Hindlimb muscle (tissue), 1 donor: ENCODE data around the gene UGGT2. TPM values are rescaled to one million over a fixed set of nuclear protein-coding genes. Genes with fewer than 3 reads are reported as not detected.
A peak's percentile ranks its signal among the peaks of the same experiment; 100 is the strongest.
"Not testable (repeated sequence)": the region's sequence is repeated elsewhere in the genome, so short reads cannot be mapped to it uniquely, and the experiment has no call there.

Source experiments
- DNase-seq: peaks from one replicate; pipeline ENCODE4 v3.0.0-alpha.2; 2013
- polyA plus RNA-seq: library from polyadenylated mRNA; unstranded; fragments of 120-200 nt; gene quantifications from one replicate; pipeline ENCODE4 v1.2.1, GENCODE V29; 2013; ENCODE audit not compliant: insufficient read length

The UGGT2 gene
- polyA plus RNA-seq, 1 donor = 17.9 TPM

DNA sequence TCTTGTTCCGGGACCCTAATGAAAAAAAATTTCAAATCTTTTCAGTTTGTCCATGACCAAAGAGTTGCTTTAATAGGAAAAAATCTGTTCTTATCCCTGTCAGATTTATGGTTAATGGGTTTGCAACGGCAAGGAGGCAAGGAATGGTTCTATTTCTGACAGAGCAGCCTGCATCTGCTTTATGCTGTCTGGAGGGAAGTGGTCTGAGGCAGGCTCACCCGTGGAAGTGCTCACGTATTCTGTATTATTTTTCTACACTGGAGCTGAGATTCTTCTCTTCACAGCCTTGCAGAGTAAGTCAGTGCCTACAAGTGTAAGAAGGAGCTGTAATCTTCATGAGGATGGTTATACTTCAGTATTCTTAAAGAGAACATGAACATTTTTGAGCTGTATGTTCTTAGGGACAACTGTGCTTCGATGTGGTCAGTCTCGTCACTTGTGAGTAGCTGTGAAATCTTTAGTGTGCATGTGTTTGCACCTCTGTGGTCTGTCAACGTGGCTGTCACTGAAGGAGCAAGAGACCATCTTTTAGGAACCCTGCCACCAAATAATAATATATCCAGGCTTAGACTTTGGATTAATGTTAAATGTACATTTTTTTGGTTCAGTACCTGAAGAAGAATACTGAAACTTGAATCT is 262.0 kb downstream of the UGGT2 start:
- no peak for DNase-seq

- not testable (repeated sequence) for DNase-seq
Measured at GRCh38 chr13:95789315-95789714, 263.9 kb downstream of the UGGT2 start.

- DNase-seq = no peak
Measured at GRCh38 chr13:95788100-95788463, 265.1 kb downstream of the UGGT2 start.

DNA sequence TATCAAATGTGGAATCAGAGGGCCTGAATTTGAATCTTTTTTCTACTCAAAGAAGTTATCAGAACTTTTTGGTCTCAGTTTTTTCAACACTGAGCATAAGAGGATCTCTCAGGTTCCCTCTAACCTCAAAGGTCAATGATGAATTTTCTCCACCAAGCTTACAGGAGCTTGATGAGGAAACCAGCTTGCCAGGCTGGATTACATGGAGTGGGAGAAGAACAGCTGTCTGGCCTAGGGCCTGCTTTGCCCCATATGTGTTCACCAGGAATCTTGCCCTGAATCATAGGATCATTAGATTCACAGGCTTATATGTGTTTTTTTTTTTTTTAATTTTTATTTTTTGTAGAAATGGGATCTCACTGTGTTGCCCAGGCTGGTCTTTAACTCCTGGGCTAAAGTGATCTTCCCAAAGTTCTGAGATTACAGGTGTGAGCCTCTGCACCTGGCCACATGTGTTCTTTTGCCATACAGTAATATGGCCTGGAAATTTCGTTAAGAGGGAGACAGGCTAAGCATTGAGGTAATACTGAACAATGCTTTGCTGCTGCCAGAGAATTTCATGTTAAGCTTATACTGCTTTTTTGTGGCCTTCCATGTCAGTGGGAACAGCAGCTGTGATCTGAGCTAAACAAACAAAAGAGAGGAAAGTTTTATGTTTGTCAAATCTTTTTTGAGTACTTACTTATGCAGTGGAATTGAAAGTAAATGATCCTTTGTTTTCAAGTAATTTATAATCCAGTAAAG is 265.7 kb downstream of the UGGT2 start:
- no peak for DNase-seq

GRCh38 chr13:95784900-95785290 is 268.3 kb downstream of the UGGT2 start:
- no peak for DNase-seq

DNA sequence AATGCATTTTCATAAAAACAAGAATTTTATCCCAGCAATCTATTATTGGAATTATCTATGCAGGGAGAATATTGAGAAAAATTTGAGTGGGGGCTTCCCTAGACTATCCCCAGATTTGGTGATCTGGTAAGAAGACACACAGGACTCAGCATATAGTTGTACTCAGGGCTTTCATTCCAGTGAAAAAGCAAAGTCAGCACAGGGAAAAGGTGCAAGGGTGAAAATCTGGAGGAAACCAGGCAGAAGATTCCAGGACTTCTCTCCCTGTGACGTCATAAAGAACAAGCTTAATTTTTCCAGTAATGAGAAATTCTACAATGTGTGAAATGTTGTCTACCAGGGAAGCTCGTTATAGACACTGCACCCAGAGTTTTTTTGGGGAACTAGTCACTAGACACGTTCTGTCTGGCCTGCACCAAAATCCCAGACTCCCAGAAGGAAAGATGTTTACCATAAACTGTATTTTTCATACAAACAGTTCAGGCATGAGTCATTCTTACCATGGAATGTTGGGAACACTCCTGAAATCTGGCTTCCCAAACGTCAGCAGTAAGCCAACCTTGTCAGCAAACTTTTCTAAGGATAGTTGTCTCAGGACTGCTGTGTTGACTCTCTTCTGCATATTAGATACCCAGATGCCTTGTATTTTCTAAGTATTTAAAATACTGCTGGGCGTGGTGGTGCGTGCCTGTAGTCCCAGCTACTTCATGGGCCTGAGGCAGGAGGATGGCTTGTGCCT is 268.9 kb downstream of the UGGT2 start:
- DNase-seq = peak; percentile 50

GRCh38 chr13:95783747-95784146 is 269.5 kb downstream of the UGGT2 start:
- DNase-seq = no peak

DNA sequence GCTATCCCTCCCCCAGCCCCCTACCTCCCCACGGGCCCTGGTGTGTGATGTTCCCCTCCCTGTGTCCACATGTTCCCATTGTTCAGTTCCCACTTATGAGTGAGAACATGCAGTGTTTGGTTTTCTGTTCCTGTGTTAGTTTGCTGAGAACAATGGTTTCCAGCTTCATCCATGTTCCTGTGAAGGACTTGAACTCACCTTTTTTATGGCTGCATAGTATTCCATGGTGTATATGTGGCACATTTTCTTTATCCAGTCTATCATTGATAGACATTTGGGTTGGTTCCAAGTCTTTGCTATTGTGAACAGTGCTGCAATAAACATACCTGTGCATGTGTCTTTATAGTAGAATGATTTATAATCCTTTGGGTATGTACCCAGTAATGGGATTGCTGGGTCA is 271.3 kb downstream of the UGGT2 start:
- not testable (repeated sequence) for DNase-seq

- DNase-seq = no peak
Measured at GRCh38 chr13:95781016-95781415, 272.2 kb downstream of the UGGT2 start.

DNA sequence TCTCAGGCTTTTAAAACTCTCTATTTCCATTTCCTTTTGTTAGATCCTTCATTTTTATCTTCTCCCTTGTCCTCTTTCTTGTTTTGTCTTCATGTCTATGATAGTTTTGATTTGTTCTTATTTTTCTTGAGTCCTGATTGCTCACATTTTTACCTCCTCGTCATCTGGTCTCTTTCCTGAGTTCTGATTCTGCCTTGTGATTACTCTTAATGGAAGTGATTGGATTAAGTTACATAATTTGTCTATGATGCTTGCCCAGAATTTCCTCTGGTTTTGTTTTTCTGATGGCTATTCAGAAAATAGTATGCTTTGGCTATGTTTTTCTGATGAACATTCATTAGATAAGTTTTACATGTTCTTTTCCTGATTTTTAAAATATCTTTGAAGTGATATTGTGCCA is 273.7 kb downstream of the UGGT2 start:
- no peak for DNase-seq

GRCh38 chr13:95771905-95772304 is 281.3 kb downstream of the UGGT2 start:
- no peak for DNase-seq

- DNase-seq = no peak
Measured at GRCh38 chr13:95763601-95764000, 289.6 kb downstream of the UGGT2 start.

DNA sequence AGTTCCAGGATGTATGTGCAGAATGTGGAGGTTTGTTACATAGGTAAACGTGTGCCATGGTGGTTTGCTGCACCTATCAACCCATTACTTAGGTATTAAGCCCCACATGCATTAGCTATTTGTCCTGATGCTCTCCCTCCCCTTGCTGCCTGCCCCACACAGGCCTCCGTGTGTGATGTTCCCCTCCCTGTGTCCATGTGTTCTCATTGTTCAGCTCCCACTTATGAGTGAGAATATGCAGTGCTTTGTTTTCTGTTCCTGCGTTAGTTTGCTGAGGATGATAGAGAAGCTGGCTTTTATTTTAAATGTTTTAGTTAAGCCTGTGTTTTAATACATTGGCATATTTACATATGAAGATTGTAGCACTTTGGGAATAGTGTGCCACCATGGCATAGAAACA is 290.6 kb downstream of the UGGT2 start:
- not testable (repeated sequence) for DNase-seq

- no peak for DNase-seq
Measured at GRCh38 chr13:95756072-95756471, 297.1 kb downstream of the UGGT2 start.

DNA sequence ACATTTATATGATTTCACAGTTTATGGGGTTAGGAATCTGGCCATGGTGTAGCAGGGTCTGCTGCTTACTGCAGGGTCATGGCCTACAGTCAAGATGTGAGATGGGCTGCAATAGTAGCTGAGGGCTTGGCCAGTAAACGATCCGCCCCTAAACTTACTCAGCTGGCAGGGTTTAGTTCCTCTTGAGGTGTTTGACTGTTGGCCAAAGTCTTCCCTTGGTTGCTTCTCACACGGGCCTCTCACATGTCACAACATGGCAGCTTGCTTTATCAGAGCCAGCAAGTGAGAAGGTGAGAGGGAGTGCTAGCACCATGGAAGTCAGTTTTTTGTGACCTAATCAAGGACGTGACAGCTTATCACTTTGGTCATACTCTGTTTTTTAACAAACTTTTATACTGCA is 299.1 kb downstream of the UGGT2 start:
- no peak for DNase-seq

- DNase-seq = no peak
Measured at GRCh38 chr13:95752677-95753076, 300.5 kb downstream of the UGGT2 start.

Other genes starting within 250 kb of the UGGT2 start
- gene HS6ST3, start 36.7 kb upstream of the UGGT2 start, polyA plus RNA-seq = 0.23 TPM